Naive thymus-derived CD4-positive, alpha-beta T cell (primary cell): ENCODE results near the gene FUT7. TPM values are rescaled to one million over a fixed set of nuclear protein-coding genes. Genes with fewer than 3 reads are reported as not detected.

Source experiments
- ATAC-seq: fragments of 150-1000 bp; cut with Tn5 transposase; 2 replicates; pipeline ENCODE4 v1.10.0; 2021; ENCODE audit warnings: mild to moderate bottlenecking, moderate library complexity
- CTCF ChIA-PET: fragments of 350-600 bp; sonication (Branson Sonifier 250); formaldehyde crosslinking; loops from one replicate; lab custom pipeline; 2021; ENCODE audit warnings: antibody characterized with exemption; lab: Charles Lee
- POLR2A ChIA-PET: fragments of 350-600 bp; sonication (Branson Sonifier 250); formaldehyde crosslinking; loops from one replicate; lab custom pipeline; 2021; ENCODE audit warnings: antibody characterized with exemption, inconsistent platforms; lab: Charles Lee
- DNase-seq, 9 donors: peaks; one replicate each; pipeline versions ENCODE4 v3.0.0 to v3.0.0-alpha.2; 2020 to 2022; ENCODE audit warnings: mixed read lengths in 1 of 9
- H3K27ac ChIP-seq: one replicate; pipeline ENCODE4 v1.7.0; 2013; ENCODE audit warnings: mild to moderate bottlenecking, low read depth, low read length, moderate library complexity
- H3K27me3 ChIP-seq, 2 donors: one replicate each; pipeline ENCODE4 v1.7.0; 2013; ENCODE audit warnings: low read length in 2 of 2, mild to moderate bottlenecking in 2 of 2, moderate library complexity in 2 of 2; ENCODE audit not compliant: control insufficient read depth in 2 of 2, insufficient read depth in 2 of 2
- H3K36me3 ChIP-seq, 3 experiments: 1 replicate in 2 of 3; 2 replicates in 1 of 3; pipeline ENCODE4 v1.7.0; 2013; ENCODE audit warnings: low read length in 3 of 3, mild to moderate bottlenecking in 3 of 3, moderate library complexity in 1 of 3; ENCODE audit not compliant: insufficient read depth in 3 of 3, control insufficient read depth in 2 of 3
- H3K4me1 ChIP-seq, 2 donors: one replicate each; pipeline ENCODE4 v1.7.0; 2013; ENCODE audit warnings: low read length in 2 of 2, mild to moderate bottlenecking in 2 of 2, moderate library complexity in 1 of 2; ENCODE audit not compliant: control insufficient read depth in 2 of 2, insufficient read depth in 2 of 2
- H3K4me3 ChIP-seq: 2 replicates; pipeline ENCODE4 v1.7.0; 2013; ENCODE audit warnings: mild to moderate bottlenecking, low read length
- H3K9me3 ChIP-seq, 3 experiments: 1 replicate in 2 of 3; 2 replicates in 1 of 3; pipeline ENCODE4 v1.7.0; 2013; ENCODE audit warnings: low read length in 3 of 3; ENCODE audit not compliant: control insufficient read depth in 2 of 3
- H3K27ac Mint-ChIP-seq, 9 donors: one replicate each; pipeline ENCODE4 v1.8.0; 2020 to 2022; ENCODE audit warnings: mixed read lengths in 9 of 9, mild to moderate bottlenecking in 8 of 9, moderate library complexity in 5 of 9, inconsistent platforms in 2 of 9
- H3K27me3 Mint-ChIP-seq, 5 donors: one replicate each; pipeline ENCODE4 v1.8.0; 2021 to 2022; ENCODE audit warnings: mixed read lengths in 5 of 5, mild to moderate bottlenecking in 1 of 5
- H3K36me3 Mint-ChIP-seq, 5 donors: one replicate each; pipeline ENCODE4 v1.8.0; 2020 to 2022; ENCODE audit warnings: mixed read lengths in 5 of 5, mild to moderate bottlenecking in 3 of 5, inconsistent platforms in 1 of 5
- H3K4me1 Mint-ChIP-seq, 7 donors: one replicate each; pipeline ENCODE4 v1.8.0; 2020 to 2022; ENCODE audit warnings: mixed read lengths in 7 of 7, mild to moderate bottlenecking in 3 of 7, inconsistent platforms in 1 of 7
- H3K4me3 Mint-ChIP-seq, 10 donors: one replicate each; pipeline ENCODE4 v1.8.0; 2020 to 2022; ENCODE audit warnings: mild to moderate bottlenecking in 10 of 10, mixed read lengths in 10 of 10, moderate library complexity in 6 of 10, inconsistent platforms in 2 of 10
- H3K9me3 Mint-ChIP-seq, 11 donors: one replicate each; pipeline ENCODE4 v1.8.0; 2020 to 2022; ENCODE audit warnings: mixed read lengths in 11 of 11, mild to moderate bottlenecking in 4 of 11, inconsistent platforms in 1 of 11, moderate library complexity in 1 of 11
- intact Hi-C, 2 donors: fragments of 100-400 bp; cut with micrococcal nuclease; formaldehyde crosslinking; loops; one replicate each; pipeline ENCODE4 v1.15.1; 2023
- polyA plus RNA-seq, 2 donors: library from polyadenylated mRNA; unstranded; fragments of 300-500 nt; fragmentation: Illumina TruSeq; gene quantifications; one replicate each; pipeline ENCODE4 v1.2.3, GENCODE V29; 2021
- total RNA-seq, 6 experiments: library from RNA in 5 of 6; stranded (reverse) in 5 of 6; gene quantifications; 1 replicate in 5 of 6; 2 replicates in 1 of 6; pipeline ENCODE4 v1.2.3 and lab custom pipeline; 2021 to 2026

The FUT7 gene
- total and polyA plus RNA-seq, 7 experiments from 2014 or later = 0.06 to 4.6 (median 0.32) TPM; not detected in 1

DNA sequence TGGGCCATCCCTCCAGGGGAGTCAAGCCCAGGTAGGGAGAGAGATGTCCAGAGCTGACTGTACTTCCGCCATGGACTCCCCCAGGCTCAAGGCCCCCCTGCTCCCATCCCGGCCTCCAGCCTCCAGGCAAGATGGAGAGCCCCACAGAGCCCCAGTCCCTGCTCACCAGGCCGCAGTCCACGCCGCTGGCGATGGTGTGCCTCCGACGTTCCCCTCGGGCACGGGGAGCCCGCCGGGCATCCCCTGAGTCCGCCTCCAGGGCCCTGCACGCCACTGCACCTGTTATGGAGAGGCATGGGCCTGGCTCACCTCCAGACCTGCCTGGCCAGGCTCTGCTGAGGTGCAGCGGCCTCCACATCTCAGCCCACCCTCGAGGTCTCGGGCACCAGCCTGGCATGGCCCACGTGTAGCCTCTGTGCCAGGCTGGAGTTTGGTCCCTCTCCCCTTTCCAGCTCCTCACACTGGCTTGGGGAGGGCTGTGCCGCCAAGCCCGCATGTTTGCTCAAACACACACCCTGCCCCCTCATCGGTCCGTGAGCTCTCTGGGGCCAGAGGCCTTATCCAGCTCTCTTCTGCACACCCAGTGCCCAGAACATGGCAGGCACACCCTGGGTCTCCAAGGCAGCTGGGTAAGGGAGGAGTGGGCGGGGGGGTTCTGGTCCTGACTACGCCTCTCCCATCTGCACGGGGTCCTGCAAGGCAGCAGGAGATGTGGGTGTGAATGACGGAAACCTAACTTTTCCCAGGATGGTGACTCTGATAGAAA is 34.4 kb upstream of the FUT7 start:
- Histone ChIP-seq H3K27me3 (no peaks in the 10 kb centered on the region), H3K36me3 (no peaks in the 10 kb centered on the region), H3K27ac (no peak overlapping the region), H3K9me3 (no peaks in the 10 kb centered on the region), H3K4me3 (no peak overlapping the region), H3K4me1 (peaks cover 11 to 15% of the 10 kb centered on the region in 2 donors)
- intact Hi-C loops = loop anchor here in 1 of 2 donors (10.0 kb wide), 1 partner anchor 281 kb away; no protein-coding TSS in a partner anchor
- Mint-ChIP-seq H3K9me3 (no peaks in the 10 kb centered on the region), H3K4me3 (no peak overlapping the region), H3K4me1 (peaks cover 9 to 25% (median 12%) of the 10 kb centered on the region in 7 donors), H3K27me3 (no peaks in the 10 kb centered on the region), H3K36me3 (peaks cover 0 to 4% (median 0%) of the 10 kb centered on the region in 5 donors), H3K27ac (no peak overlapping the region)
- no peak for ATAC-seq
- no peak for DNase-seq
- ChIA-PET POLR2A (interaction anchor here (1.3 to 8.2 kb wide), 2 partner anchors 20 to 21 kb away, joined by 4 to 70 read pairs; partner anchors contain the start of genes MAN1B1 and NPDC1), CTCF (interaction anchor here (1.8 to 2.0 kb wide), 3 partner anchors 20 to 276 kb away, joined by 5 to 8 read pairs (median 7); partner anchors contain the start of genes NPDC1 and TMEM141)

DNA sequence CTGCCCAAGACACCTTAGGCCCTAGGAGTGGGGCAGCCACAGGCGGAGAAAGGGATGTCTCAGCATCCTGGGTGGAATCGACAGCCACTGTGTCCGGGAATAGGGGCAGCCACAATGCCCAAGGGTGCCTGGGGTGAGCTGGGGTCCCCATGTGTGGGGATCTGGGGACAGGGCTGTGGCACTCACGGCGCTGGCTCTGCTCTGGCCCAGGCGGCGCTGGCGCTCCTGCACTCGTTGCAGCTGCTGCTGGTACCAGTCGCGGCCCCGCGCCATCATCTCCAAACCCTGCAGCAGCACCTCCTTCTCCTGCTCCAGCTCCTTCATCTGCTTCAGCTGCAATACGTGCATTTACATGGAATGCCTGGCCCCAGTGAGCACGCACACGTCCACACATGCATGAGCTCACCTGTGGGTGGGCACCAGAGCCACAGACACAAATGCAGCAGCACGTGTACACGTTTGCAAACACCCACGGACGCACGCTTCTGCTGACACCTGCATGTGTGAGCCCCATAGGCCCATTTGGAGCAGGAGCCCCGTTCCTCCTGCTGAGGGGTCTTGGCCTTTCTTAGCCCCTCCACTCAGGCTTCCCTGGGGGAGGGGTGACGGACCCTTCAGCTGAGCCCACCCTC is 33.6 kb upstream of the FUT7 start:
- no peaks in the 10 kb centered on the region for H3K9me3 ChIP-seq
- POLR2A ChIA-PET = interaction anchor here (1.3 to 8.2 kb wide), 2 partner anchors 19 to 21 kb away, joined by 4 to 70 read pairs; partner anchors contain the start of genes MAN1B1 and NPDC1
- intact Hi-C loops = loop anchor here in 1 of 2 donors (10.0 kb wide), 1 partner anchor 281 kb away; no protein-coding TSS in a partner anchor
- DNase-seq (no peak), ATAC-seq (no peak)
- H3K27me3 ChIP-seq = no peaks in the 10 kb centered on the region
- H3K4me1 ChIP-seq = peaks cover 5 to 8% of the 10 kb centered on the region in 2 donors
- Mint-ChIP-seq H3K36me3 (peaks cover 0 to 4% (median 0%) of the 10 kb centered on the region in 5 donors), H3K9me3 (no peaks in the 10 kb centered on the region), H3K27ac (no peak overlapping the region), H3K4me3 (no peak overlapping the region), H3K27me3 (no peaks in the 10 kb centered on the region), H3K4me1 (peaks cover 4 to 17% (median 5%) of the 10 kb centered on the region in 7 donors)
- no peaks in the 10 kb centered on the region for H3K36me3 ChIP-seq
- no peak overlapping the region for H3K27ac ChIP-seq
- H3K4me3 ChIP-seq = no peak overlapping the region
- CTCF ChIA-PET = interaction anchor here (1.9 kb wide), 1 partner anchor 19 kb away, joined by 8 read pairs; the partner anchor contains the start of gene NPDC1

DNA sequence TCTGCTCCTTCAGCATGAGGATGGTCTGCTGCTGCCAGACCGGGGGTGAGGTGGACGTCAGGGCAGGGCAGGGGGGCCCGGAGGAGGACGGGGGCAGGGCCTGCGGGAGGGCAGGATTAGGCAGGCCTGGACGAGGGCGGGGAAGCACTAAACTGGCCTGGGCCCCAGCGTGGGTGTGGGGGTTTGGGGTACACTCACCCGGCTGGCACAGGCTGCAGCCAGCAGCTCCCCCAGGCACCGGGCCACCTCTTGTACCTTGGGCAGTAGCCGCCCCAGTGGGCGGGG is 32.9 kb upstream of the FUT7 start:
- intact Hi-C loops = loop anchor here (1.0 to 10.0 kb wide), 2 partner anchors 278 to 280 kb away; no protein-coding TSS in a partner anchor
- H3K27ac ChIP-seq = no peak overlapping the region

DNA sequence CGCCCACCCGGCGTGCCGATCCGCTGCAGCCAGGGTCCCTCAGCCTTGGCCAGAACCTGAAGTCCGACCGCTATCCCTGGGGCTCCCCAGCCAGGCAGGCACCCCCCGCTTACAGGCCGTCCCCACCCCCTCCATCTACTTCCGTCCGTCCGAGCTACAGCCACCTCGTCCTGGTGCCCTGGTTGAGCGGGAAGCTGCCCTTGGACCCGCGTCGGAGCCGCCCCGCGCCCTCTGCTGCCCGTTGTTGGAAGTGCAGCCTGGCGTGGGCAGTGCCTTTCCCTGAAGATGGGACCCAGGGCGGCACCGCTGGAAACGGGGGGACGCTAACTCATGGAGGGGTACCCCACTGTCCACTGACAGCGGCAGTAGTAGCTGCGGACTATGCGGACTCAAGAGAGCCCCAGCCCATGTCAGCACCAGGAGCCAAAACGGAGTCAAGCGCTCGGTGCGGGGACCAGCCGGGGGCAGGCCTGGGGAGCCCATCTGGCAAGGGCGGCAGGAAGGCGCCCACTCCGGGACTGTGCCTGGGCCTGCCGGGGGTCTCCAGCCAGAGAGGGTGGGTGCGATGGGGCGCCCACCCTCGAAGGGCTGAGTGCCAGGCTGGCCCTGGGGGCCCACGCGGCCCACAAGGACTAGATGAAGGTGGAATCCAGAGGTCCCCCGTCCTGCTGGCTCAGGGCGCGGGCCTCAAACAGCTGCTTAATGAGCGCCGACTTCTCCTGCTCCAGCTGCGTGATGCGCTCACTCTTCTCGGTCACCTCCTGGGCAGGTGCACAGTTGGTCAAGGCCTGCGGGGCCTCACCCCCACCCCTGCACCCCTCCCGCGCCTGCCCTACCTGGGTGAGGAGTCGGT is 32.4 kb upstream of the FUT7 start:
- H3K9me3 ChIP-seq = no peaks in the 10 kb centered on the region
- intact Hi-C loops = loop anchor here (1.0 to 10.0 kb wide), 2 partner anchors 277 to 279 kb away; no protein-coding TSS in a partner anchor
- H3K4me1 Mint-ChIP-seq = peaks cover 4 to 15% (median 5%) of the 10 kb centered on the region in 7 donors
- no peaks in the 10 kb centered on the region for H3K9me3 Mint-ChIP-seq
- ATAC-seq (peak; percentile 53), DNase-seq (peak in 4 of 9 donors; percentile 39 to 78 (median 62))
- no peak overlapping the region for H3K27ac ChIP-seq
- CTCF ChIA-PET = interaction anchor here (0.5 to 2.5 kb wide), 4 partner anchors 13 to 293 kb away, joined by 3 to 11 read pairs (median 7); partner anchors contain the start of genes MAN1B1 and UAP1L1
- H3K27me3 ChIP-seq = no peaks in the 10 kb centered on the region
- no peak overlapping the region for H3K4me3 ChIP-seq
- no peak overlapping the region for H3K4me3 Mint-ChIP-seq
- H3K4me1 ChIP-seq = peaks cover 0 to 5% of the 10 kb centered on the region in 2 donors
- H3K36me3 ChIP-seq = no peaks in the 10 kb centered on the region
- H3K27ac Mint-ChIP-seq = no peak overlapping the region
- peaks cover 0 to 4% (median 0%) of the 10 kb centered on the region in 5 donors for H3K36me3 Mint-ChIP-seq
- no peaks in the 10 kb centered on the region for H3K27me3 Mint-ChIP-seq
- POLR2A ChIA-PET = interaction anchor here (0.6 to 1.3 kb wide), 3 partner anchors 22 to 176 kb away, joined by 3 read pairs; partner anchors contain the start of genes MAN1B1 and TUBB4B

More for the DNA sequence above, 32.9 kb upstream of the FUT7 start:
- H3K36me3 ChIP-seq = no peaks in the 10 kb centered on the region
- no peak overlapping the region for H3K27ac Mint-ChIP-seq
- ChIA-PET POLR2A (interaction anchor here (1.3 to 8.2 kb wide), 2 partner anchors 22 to 35 kb away, joined by 3 to 70 read pairs; partner anchors contain the start of gene MAN1B1), CTCF (interaction anchor here (1.4 to 2.5 kb wide), 2 partner anchors 18 to 22 kb away, joined by 8 to 11 read pairs; partner anchors contain the start of gene MAN1B1)
- peaks cover 0 to 4% (median 0%) of the 10 kb centered on the region in 5 donors for H3K36me3 Mint-ChIP-seq
- no peaks in the 10 kb centered on the region for H3K27me3 Mint-ChIP-seq
- peaks cover 4 to 8% of the 10 kb centered on the region in 2 donors for H3K4me1 ChIP-seq
- H3K27me3 ChIP-seq = no peaks in the 10 kb centered on the region
- no peak for DNase-seq
- no peaks in the 10 kb centered on the region for H3K9me3 ChIP-seq
- peaks cover 4 to 16% (median 5%) of the 10 kb centered on the region in 7 donors for H3K4me1 Mint-ChIP-seq
- H3K4me3 ChIP-seq = no peak overlapping the region
- no peak overlapping the region for H3K4me3 Mint-ChIP-seq
- H3K9me3 Mint-ChIP-seq = no peaks in the 10 kb centered on the region
- no peak for ATAC-seq

DNA sequence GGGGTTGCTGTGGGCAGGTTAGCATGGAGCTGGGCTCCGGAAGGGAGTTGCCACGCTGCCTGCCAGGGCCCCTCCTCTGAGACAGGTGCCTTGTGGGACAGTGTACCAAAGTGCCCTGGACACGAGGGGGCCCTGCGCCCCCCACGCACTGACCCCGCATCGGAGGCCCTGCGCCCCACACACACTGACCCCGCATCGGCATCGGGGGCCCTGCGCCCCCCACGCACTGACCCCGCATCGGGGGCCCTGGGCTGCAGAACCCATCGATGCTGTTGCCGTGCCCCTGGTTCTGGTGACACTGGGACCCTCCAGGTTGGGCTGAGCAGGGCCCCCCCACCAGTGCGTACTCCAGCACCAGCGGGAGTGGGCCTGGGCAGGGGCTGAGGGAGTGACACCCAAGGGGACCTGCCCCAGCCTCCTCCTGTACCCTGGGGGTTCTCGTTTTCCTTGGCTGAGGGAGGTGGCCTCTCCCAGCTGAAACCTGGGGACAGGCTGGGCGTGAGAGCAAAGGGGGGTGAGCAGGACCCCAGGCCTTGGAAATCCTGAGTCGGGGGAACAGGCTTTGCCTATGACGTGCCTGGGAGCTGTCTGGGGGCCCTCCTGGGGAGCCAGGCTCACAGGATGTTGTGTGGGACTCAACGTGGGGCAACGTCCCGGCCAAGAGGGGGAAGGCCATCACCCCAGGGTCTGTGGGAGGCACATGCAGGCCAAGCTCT is 31.6 kb upstream of the FUT7 start:
- no peak overlapping the region for H3K27ac ChIP-seq
- peaks cover 0 to 3% of the 10 kb centered on the region in 2 donors for H3K4me1 ChIP-seq
- no peak for ATAC-seq
- no peak overlapping the region for H3K4me3 ChIP-seq
- H3K9me3 ChIP-seq = no peaks in the 10 kb centered on the region
- H3K36me3 ChIP-seq = no peaks in the 10 kb centered on the region
- no peaks in the 10 kb centered on the region for H3K27me3 Mint-ChIP-seq
- ChIA-PET CTCF (interaction anchor here (0.5 to 2.5 kb wide), 4 partner anchors 14 to 292 kb away, joined by 3 to 11 read pairs (median 7); partner anchors contain the start of genes MAN1B1 and UAP1L1), POLR2A (interaction anchor here (0.6 to 1.3 kb wide), 3 partner anchors 23 to 177 kb away, joined by 3 read pairs; partner anchors contain the start of genes MAN1B1 and TUBB4B)
- no peak overlapping the region for H3K27ac Mint-ChIP-seq
- H3K4me1 Mint-ChIP-seq = peaks cover 4 to 11% (median 5%) of the 10 kb centered on the region in 7 donors
- no peak for DNase-seq
- no peak overlapping the region for H3K4me3 Mint-ChIP-seq
- intact Hi-C loops = loop anchor here (1.0 to 10.0 kb wide), 2 partner anchors 276 to 279 kb away; no protein-coding TSS in a partner anchor
- H3K9me3 Mint-ChIP-seq = no peaks in the 10 kb centered on the region
- H3K36me3 Mint-ChIP-seq = peaks cover 0 to 4% (median 0%) of the 10 kb centered on the region in 5 donors
- H3K27me3 ChIP-seq = no peaks in the 10 kb centered on the region
